Omental fat pad (tissue), 4 donors: ENCODE results near the gene TMBIM6. TPM values are rescaled to one million over a fixed set of nuclear protein-coding genes. Genes with fewer than 3 reads are reported as not detected.

Experiments used
- ATAC-seq: fragments of 150-250 bp; one replicate; pipeline ENCODE4 v1.9.1; 2016; ENCODE audit warnings: mild to moderate bottlenecking, moderate library complexity; ENCODE audit not compliant: low FRiP score
- DNase-seq: peaks from one replicate; pipeline ENCODE4 v3.0.0-alpha.2; 2019; ENCODE audit warnings: low spot score
- CTCF ChIP-seq, 3 donors: fragments of 450-650 bp; IDR thresholded peaks; one replicate each; pipeline ENCODE4 v1.5.1; 2016 to 2017; ENCODE audit warnings: antibody characterized with exemption in 3 of 3, mild to moderate bottlenecking in 3 of 3, moderate library complexity in 2 of 3
- small RNA-seq: library from RNA; depleted of rRNA; stranded (forward); fragments of <200 nt; gene quantifications from one replicate; pipeline ENCODE3, GENCODE V24; 2016
- total RNA-seq, 4 donors: library from RNA; depleted of rRNA; stranded (reverse); fragments of >200 nt; gene quantifications; one replicate each; pipeline ENCODE4 v1.1.0, GENCODE V29; 2016

TMBIM6 gene
- total RNA-seq, 4 donors from 2014 or later, result 337 to 481 (median 397) TPM

GRCh38 chr12:49811136-49811535 lies 69.8 kb downstream of the TMBIM6 start:
- TF ChIP-seq CTCF (IDR thresholded peaks at IDR 0.05), result no peak
- DNase-seq (no peak), ATAC-seq (no peak)

- DNase-seq, result no peak
- no peak for ATAC-seq
- TF ChIP-seq CTCF (IDR thresholded peaks at IDR 0.05), result no peak
These were observed 70.6 kb downstream of the TMBIM6 start for GRCh38 chr12:49811961-49812401.

GRCh38 chr12:49813131-49813530 lies 71.8 kb downstream of the TMBIM6 start:
- DNase-seq (no peak), ATAC-seq (no peak)
- no peak for TF ChIP-seq CTCF (IDR thresholded peaks at IDR 0.05)

Small RNAs within 50 kb of the gene (small RNA-seq; reads per million reads assigned to genes)
- gene AC020612.2, result not detected
- gene LSM6P2, result not detected

Other genes starting within 250 kb of the TMBIM6 start
- 1 to 10 TPM in 1 of 4 donors, under 1 TPM in 3; 0.63 to 1.7 (median 0.79) TPM for gene KCNH3, start 202.5 kb upstream of the TMBIM6 start, total RNA-seq
- gene MCRS1, start 173.4 kb upstream of the TMBIM6 start, total RNA-seq, result 10 to 100 TPM; 31.2 to 57.2 (median 33.1) TPM
- gene FAM186B, start 135.9 kb upstream of the TMBIM6 start, total RNA-seq, result under 1 TPM in 3 of 4 donors, not detected in 1; 0.25 to 0.84 (median 0.48) TPM
- gene PRPF40B, start 118.0 kb upstream of the TMBIM6 start, total RNA-seq, result 10 to 100 TPM in 1 of 4 donors, 1 to 10 TPM in 3; 7.0 to 19.4 (median 9.4) TPM
- 10 to 100 TPM in 3 of 4 donors, 1 to 10 TPM in 1; 5.7 to 28.8 (median 22.1) TPM for gene FMNL3, start 34.2 kb upstream of the TMBIM6 start, total RNA-seq
- gene NCKAP5L, start 86.9 kb downstream of the TMBIM6 start, total RNA-seq, result 10 to 100 TPM; 14.2 to 20.3 (median 17.6) TPM
- 1 to 10 TPM; 1.9 to 3.5 (median 2.8) TPM for gene BCDIN3D, start 101.5 kb downstream of the TMBIM6 start, total RNA-seq
- gene FAIM2, start 162.3 kb downstream of the TMBIM6 start, total RNA-seq, result 1 to 10 TPM in 3 of 4 donors, under 1 TPM in 1; 0.36 to 6.1 (median 3.1) TPM
- not detected for gene AQP2, start 209.2 kb downstream of the TMBIM6 start, total RNA-seq
- not detected for gene AQP5, start 220.3 kb downstream of the TMBIM6 start, total RNA-seq
- gene AQP6, start 231.4 kb downstream of the TMBIM6 start, total RNA-seq, result under 1 TPM in 1 of 4 donors, not detected in 3; 0.56 TPM